Colonic mucosa (tissue), 4 donors: Measurements from ENCODE around the gene MACROD1. TPM values are rescaled to one million over a fixed set of nuclear protein-coding genes. Genes with fewer than 3 reads are reported as not detected.

Experiments
- DNase-seq: peaks from one replicate; pipeline ENCODE4 v3.0.0-alpha.2; 2020
- H3K27ac ChIP-seq: fragments of 200-600 bp; one replicate; pipeline ENCODE4 v1.8.0; 2021
- H3K27me3 ChIP-seq: fragments of 200-600 bp; one replicate; pipeline ENCODE4 v1.8.0; 2021
- H3K36me3 ChIP-seq: fragments of 200-600 bp; one replicate; pipeline ENCODE4 v1.8.0; 2021
- H3K4me1 ChIP-seq: fragments of 200-600 bp; one replicate; pipeline ENCODE4 v1.8.0; 2021; ENCODE audit warnings: mild to moderate bottlenecking
- H3K4me3 ChIP-seq: fragments of 200-600 bp; one replicate; pipeline ENCODE4 v1.8.0; 2021
- H3K9ac ChIP-seq, 2 donors: one replicate each; pipeline ENCODE4 v1.7.0; 2013; ENCODE audit warnings: control low read depth in 2 of 2, low read depth in 2 of 2, low read length in 2 of 2
- H3K9me3 ChIP-seq: fragments of 200-600 bp; one replicate; pipeline ENCODE4 v1.8.0; 2021
- CTCF ChIP-seq: fragments of 200-600 bp; IDR thresholded peaks from one replicate; pipeline ENCODE4 v1.8.0; 2022; ENCODE audit warnings: antibody characterized with exemption, mild to moderate bottlenecking
- intact Hi-C: fragments of 100-400 bp; cut with DNase I; formaldehyde crosslinking; loops from one replicate; pipeline ENCODE4 v1.14.1; 2022
- total RNA-seq, 2 donors: library from RNA; stranded (reverse); fragmentation: NEBNext Ultra II Directional in 1 of 2; extraction: Animal tissue kit (Norgen Biotek cat#: 25700) in 1 of 2; gene quantifications; one replicate each; pipeline ENCODE4 v1.2.1, GENCODE V29; 2021
- donor health status: healthy.
- donor health status: DM: no; HTN: no; CAD: no.
- donor health status: DM: no; HTN: no; CAD: no.

The MACROD1 gene
- total RNA-seq, 2 donors from 2014 or later, result 18.6 to 22.9 TPM

- Histone ChIP-seq H3K4me1 (no peaks in the 10 kb centered on the region), H3K9me3 (no peaks in the 10 kb centered on the region), H3K27me3 (no peaks in the 10 kb centered on the region), H3K9ac (no peak overlapping the region), H3K4me3 (no peak overlapping the region), H3K27ac (no peak overlapping the region), H3K36me3 (no peaks in the 10 kb centered on the region)
- intact Hi-C loops, result no loop called here
- TF ChIP-seq CTCF, result no peak
- no peak for DNase-seq
Observed at GRCh38 chr11:64156235-64157011, 9.5 kb downstream of the MACROD1 start.

GRCh38 chr11:64153812-64154211 lies 12.1 kb downstream of the MACROD1 start:
- intact Hi-C loops, result no loop called here
- H3K4me3 ChIP-seq, result no peak overlapping the region
- no peak for DNase-seq

GRCh38 chr11:64152841-64153691 lies 12.8 kb downstream of the MACROD1 start:
- no peaks in the 10 kb centered on the region for H3K36me3 ChIP-seq
- no peaks in the 10 kb centered on the region for H3K9me3 ChIP-seq
- H3K27ac ChIP-seq, result no peak overlapping the region
- peak; percentile 100 for TF ChIP-seq CTCF
- H3K9ac ChIP-seq, result no peak overlapping the region
- no peaks in the 10 kb centered on the region for H3K27me3 ChIP-seq
- intact Hi-C loops, result no loop called here
- DNase-seq, result peak; percentile 66
- H3K4me1 ChIP-seq, result no peaks in the 10 kb centered on the region
- no peak overlapping the region for H3K4me3 ChIP-seq

More at GRCh38 chr11:64153812-64154211, 12.1 kb downstream of the MACROD1 start:
- Histone ChIP-seq H3K4me1 (no peaks in the 10 kb centered on the region), H3K9ac (no peak overlapping the region), H3K36me3 (no peaks in the 10 kb centered on the region), H3K9me3 (no peaks in the 10 kb centered on the region), H3K27ac (no peak overlapping the region), H3K27me3 (no peaks in the 10 kb centered on the region)
- no peak for TF ChIP-seq CTCF

- Histone ChIP-seq H3K27me3 (no peaks in the 10 kb centered on the region), H3K4me3 (no peak overlapping the region), H3K36me3 (no peaks in the 10 kb centered on the region), H3K27ac (no peak overlapping the region), H3K4me1 (no peaks in the 10 kb centered on the region), H3K9me3 (no peaks in the 10 kb centered on the region), H3K9ac (no peak overlapping the region)
- DNase-seq, result no peak
- intact Hi-C loops, result no loop called here
- TF ChIP-seq CTCF, result no peak
Observed at GRCh38 chr11:64151337-64151736, 14.6 kb downstream of the MACROD1 start.

GRCh38 chr11:64150481-64151239 lies 15.3 kb downstream of the MACROD1 start:
- Histone ChIP-seq H3K4me1 (no peaks in the 10 kb centered on the region), H3K4me3 (no peak overlapping the region), H3K9me3 (no peaks in the 10 kb centered on the region), H3K36me3 (no peaks in the 10 kb centered on the region), H3K27me3 (no peaks in the 10 kb centered on the region), H3K27ac (no peak overlapping the region), H3K9ac (no peak overlapping the region)
- intact Hi-C loops, result no loop called here
- no peak for DNase-seq
- TF ChIP-seq CTCF, result no peak
